Astrocyte of the spinal cord (primary cell): ENCODE data around the gene UVSSA.

Experiments used
- DNase-seq: peaks from one replicate; pipeline ENCODE4 v3.0.0; 2011; ENCODE audit warnings: low read depth, low spot score
- H3K4me3 ChIP-seq: 2 replicates; pipeline ENCODE4 v1.5.1; 2011; ENCODE audit warnings: low read depth, mild to moderate bottlenecking, low read length, moderate library complexity
- in situ Hi-C: cut with HindIII; loops from 2 replicates; pipeline ENCODE4 v1.10.0; 2017; ENCODE audit warnings: low sequenced_read_pairs
- TF ChIP-seq, protein P1 (sequence below): IDR thresholded peaks from 2 replicates; pipeline ENCODE4 v1.5.1; 2012; ENCODE audit warnings: low read depth, mild to moderate bottlenecking, low read length, inconsistent platforms

Gene UVSSA, protein sequence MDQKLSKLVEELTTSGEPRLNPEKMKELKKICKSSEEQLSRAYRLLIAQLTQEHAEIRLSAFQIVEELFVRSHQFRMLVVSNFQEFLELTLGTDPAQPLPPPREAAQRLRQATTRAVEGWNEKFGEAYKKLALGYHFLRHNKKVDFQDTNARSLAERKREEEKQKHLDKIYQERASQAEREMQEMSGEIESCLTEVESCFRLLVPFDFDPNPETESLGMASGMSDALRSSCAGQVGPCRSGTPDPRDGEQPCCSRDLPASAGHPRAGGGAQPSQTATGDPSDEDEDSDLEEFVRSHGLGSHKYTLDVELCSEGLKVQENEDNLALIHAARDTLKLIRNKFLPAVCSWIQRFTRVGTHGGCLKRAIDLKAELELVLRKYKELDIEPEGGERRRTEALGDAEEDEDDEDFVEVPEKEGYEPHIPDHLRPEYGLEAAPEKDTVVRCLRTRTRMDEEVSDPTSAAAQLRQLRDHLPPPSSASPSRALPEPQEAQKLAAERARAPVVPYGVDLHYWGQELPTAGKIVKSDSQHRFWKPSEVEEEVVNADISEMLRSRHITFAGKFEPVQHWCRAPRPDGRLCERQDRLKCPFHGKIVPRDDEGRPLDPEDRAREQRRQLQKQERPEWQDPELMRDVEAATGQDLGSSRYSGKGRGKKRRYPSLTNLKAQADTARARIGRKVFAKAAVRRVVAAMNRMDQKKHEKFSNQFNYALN

DNA sequence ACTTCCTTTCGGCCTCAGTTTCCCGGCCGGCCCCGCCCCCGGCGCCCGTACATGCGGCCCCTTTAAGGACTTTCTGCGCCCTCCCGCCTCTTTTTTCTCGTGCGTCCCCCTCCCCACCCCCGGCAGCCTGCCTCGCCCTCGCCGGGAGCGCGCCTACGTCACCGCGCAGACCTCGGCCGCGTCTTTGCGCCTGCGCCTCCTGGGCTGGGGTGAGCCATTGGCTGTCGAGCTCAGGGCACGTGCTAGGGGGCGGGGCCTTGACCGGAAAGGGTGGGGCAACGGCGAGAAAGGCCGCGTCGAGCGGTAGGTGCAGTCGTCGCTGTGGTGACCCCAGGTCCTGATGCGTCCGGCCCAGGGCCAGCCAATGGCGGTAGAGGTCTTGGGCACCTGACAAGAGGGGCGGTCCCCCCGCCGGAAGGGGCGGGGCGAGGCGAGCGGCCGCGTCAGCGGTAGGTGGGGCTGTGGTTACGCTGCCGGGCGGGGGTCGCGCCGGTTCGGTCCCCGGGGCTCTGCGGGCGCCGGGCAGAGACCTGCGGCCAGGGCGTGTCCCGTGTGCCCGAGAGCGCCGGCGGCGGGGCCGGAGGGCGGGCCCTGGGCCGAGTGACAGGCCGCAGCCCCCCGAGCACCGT lies at the start of gene UVSSA:
Gene UVSSA (plus strand): TSS at position 428 of the 629 bp plus-strand sequence. CDS start 884 bp downstream, outside the sequence.
- H3K4me3 ChIP-seq, result peak within 1 kb of the TSS; percentile 69
- TF ChIP-seq, protein P1, sequence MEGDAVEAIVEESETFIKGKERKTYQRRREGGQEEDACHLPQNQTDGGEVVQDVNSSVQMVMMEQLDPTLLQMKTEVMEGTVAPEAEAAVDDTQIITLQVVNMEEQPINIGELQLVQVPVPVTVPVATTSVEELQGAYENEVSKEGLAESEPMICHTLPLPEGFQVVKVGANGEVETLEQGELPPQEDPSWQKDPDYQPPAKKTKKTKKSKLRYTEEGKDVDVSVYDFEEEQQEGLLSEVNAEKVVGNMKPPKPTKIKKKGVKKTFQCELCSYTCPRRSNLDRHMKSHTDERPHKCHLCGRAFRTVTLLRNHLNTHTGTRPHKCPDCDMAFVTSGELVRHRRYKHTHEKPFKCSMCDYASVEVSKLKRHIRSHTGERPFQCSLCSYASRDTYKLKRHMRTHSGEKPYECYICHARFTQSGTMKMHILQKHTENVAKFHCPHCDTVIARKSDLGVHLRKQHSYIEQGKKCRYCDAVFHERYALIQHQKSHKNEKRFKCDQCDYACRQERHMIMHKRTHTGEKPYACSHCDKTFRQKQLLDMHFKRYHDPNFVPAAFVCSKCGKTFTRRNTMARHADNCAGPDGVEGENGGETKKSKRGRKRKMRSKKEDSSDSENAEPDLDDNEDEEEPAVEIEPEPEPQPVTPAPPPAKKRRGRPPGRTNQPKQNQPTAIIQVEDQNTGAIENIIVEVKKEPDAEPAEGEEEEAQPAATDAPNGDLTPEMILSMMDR, result no peak
- peak; percentile 100 for DNase-seq
- in situ Hi-C loops, result no loop called here

DNA sequence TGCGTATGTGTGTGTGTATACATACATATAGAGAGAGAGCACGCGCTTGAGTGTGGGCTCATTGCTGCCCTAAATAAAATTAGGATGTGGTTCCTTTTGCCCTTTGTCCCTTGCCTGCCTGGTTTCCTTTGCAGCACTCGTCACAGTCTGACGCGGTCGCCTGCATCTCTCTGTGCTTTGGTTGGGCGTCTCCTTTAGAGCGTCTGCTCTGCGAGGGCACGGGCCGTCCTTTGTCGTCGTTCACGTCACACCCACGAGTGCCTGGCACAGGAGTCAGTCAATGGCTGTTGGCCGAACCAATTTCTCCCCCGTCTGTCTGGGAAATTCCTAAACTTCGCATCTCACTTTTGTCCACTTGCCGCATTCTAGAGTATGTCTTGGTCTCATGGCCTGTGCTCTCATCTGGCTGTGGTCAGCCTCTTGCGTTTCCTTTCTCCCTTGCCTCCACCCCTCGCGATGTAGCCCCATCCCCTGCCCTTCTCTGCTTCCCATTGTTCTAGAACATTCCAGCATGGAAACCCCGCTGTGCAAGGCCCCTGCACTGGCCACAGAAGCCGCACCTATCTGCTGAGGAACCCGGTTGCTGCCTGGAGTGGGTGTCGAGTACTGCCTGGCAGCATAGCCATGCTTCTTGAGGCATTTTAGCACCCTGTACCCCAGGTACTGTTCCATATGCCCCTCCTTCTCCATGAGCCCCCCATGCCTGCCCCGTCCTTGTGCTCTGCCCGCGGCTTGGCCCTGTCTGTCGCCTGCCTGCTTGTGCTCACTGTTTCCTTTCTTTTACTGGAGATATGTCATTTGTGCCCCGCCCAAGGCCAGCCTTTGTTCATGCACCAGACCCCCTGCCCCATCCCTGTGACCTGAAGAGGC lies 49.3 kb upstream of the UVSSA start:
- DNase-seq, result no peak
- no peak overlapping the region for H3K4me3 ChIP-seq
- in situ Hi-C loops, result no loop called here
- TF ChIP-seq, protein P1, result no peak

DNA sequence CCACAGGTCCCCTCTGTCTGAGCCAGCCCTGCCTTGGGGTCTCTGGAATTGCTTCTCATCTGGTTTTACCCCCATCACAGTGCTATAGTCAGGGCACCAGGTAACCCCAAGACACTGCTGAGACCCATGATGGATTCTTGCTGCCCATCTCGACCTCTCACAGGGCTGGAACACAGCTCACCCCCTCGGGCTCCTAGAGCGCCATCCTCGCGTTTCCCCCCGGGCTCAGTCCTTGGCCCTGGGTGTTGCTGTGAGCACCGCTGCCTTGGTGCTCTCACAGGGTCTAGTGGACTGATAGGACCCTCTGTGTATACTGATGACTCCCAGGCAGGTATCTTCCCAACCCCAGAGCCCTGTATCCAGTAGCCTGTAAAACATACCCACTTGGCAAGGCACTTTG lies 48.5 kb upstream of the UVSSA start:
- H3K4me3 ChIP-seq, result no peak overlapping the region
- in situ Hi-C loops, result no loop called here
- no peak for DNase-seq
- TF ChIP-seq, protein P1, result no peak

DNA sequence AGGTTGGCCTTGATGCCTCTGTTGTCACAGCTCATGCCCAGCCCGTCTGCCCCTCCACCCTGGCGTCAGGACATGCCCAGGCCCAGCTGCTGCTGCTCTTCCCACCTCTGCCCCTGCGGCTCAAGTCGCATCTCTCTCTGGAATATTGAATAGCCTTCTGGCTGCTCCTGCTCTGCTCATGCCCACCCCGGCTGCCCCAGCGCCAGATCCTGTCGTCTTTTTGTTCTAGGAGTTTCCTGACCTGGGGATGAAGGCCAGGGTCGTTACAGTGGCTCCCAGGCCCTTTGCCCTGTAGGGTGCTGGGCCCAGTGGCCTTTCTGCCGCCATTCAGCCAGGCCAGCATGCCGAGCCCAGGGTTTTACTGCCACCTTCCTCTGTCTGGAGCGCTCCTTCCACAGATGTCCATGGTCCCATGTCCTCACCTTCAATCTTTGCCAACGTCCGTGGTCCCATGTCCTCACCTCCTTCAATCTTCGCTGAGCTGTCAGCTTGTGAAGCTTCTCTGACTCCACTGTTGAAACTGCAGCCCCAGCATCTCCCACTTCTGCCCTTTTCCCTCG lies 47.6 kb upstream of the UVSSA start:
- TF ChIP-seq, protein P1, result no peak
- H3K4me3 ChIP-seq, result no peak overlapping the region
- in situ Hi-C loops, result no loop called here
- no peak for DNase-seq

DNA sequence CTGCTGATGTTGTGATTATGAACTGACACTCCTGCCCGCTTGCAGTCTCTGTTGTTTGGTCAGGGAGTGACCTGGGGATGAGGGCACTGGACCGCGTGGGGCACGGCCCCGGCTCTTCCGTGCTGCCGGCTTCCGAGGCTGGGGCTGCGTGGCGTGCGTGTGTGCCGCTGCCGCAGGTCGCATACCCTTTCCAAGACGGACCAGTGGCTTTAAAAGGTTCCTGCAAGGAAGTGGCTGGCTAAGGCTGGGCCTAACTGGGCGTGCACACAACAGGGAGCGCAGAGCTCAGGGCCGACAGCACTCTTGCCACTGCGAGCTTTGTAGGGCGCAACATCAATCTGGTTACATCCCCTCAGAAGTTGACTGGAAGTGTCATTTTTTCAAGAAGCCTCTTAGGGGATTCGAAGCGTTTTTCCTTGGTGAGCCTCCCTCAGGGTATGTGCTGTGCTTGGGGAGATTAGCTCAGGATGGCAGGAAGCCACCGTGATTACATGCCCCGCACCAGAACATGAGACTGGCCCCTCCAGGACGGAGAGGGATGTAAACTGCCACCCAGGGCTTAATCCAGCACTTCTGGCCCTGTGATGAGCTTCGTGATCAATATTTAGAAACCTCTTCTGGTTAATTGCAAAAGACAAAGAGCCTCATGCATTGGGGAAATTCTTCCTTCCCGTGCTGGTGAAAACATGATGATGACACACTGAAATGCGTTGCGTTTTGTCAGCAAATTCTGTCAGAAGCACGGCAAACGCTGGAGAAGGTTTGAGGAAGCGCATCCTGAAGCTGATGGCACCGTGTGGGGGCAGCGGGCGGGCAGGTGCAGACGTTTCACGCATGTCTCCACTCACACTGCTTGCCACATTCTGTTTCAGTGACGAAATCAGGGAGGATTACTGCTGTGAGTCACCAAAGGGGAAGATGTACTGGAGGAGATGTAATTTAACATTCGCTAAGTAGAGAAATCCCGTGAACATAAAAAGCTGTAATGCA lies 46.2 kb upstream of the UVSSA start:
- H3K4me3 ChIP-seq, result no peak overlapping the region
- in situ Hi-C loops, result no loop called here
- peak; percentile 25 for DNase-seq
- TF ChIP-seq, protein P1, result no peak
